Chondrocyte (in vitro differentiated cells): ENCODE measurements around the gene MYLK. TPM values are rescaled to one million over a fixed set of nuclear protein-coding genes. Genes with fewer than 3 reads are reported as not detected.
A peak's percentile ranks its signal among the peaks of the same experiment; 100 is the strongest.

Experiments used
- DNase-seq: peaks from one replicate; pipeline ENCODE4 v3.0.0; 2021; ENCODE audit warnings: mixed read lengths, low spot score
- H3K27ac Mint-ChIP-seq: one replicate; pipeline ENCODE4 v1.8.0; 2021; ENCODE audit warnings: mild to moderate bottlenecking, moderate library complexity, mixed read lengths; ENCODE audit not compliant: unreplicated experiment
- H3K27me3 Mint-ChIP-seq: 2 replicates; pipeline ENCODE4 v1.8.0; 2021; ENCODE audit warnings: low read depth, mixed read lengths
- H3K36me3 Mint-ChIP-seq: 2 replicates; pipeline ENCODE4 v1.8.0; 2021; ENCODE audit warnings: low read depth, mixed read lengths
- H3K4me1 Mint-ChIP-seq: 2 replicates; pipeline ENCODE4 v1.8.0; 2021; ENCODE audit warnings: low read depth, mild to moderate bottlenecking, mixed read lengths
- H3K4me3 Mint-ChIP-seq: one replicate; pipeline ENCODE4 v1.8.0; 2021; ENCODE audit warnings: mild to moderate bottlenecking, moderate library complexity, mixed read lengths; ENCODE audit not compliant: unreplicated experiment
- H3K9me3 Mint-ChIP-seq: 2 replicates; pipeline ENCODE4 v1.8.0; 2021; ENCODE audit warnings: low read depth, mixed read lengths
- CTCF ChIP-seq: fragments of 200-600 bp; sonication (generic); IDR thresholded peaks from 2 replicates; pipeline ENCODE4 v1.5.0; 2021; ENCODE audit warnings: antibody characterized with exemption, mild to moderate bottlenecking, moderate library complexity
- total RNA-seq: library from RNA; stranded (reverse); gene quantifications from 3 replicates; pipeline ENCODE4 v1.2.1, GENCODE V29; 2021

MYLK gene
- total RNA-seq, 1 donor from 2014 or later, result 405 TPM

DNA sequence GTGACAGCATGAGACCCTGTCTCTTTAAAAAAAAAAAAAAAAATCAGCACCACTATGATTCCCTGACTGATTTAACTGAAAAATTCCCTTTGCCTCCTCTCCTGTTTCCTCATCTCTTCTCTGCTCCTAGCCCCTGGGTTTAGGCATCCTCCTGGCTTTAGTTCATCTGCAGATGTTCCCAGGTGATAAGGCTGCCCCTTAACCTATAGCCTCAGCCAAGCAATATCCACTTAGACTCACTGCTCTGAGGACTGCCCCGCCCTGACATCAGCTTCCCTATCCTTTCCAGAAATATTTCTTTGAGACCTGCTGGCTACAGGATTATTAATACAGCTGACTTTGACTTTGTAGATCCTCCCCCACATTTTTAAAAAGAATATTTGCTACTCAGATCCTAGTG is 259.8 kb downstream of the MYLK start:
- Mint-ChIP-seq H3K27me3 (no peaks in the 10 kb centered on the region), H3K4me3 (no peak overlapping the region), H3K9me3 (no peaks in the 10 kb centered on the region), H3K36me3 (peaks cover 58% of the 10 kb centered on the region), H3K4me1 (peaks cover 57% of the 10 kb centered on the region), H3K27ac (peak overlapping the region; percentile 71)
- TF ChIP-seq CTCF, result no peak
- DNase-seq, result no peak

- DNase-seq, result no peak
- Mint-ChIP-seq H3K27me3 (no peaks in the 10 kb centered on the region), H3K27ac (peak overlapping the region; percentile 61), H3K4me3 (no peak overlapping the region), H3K4me1 (peaks cover 66% of the 10 kb centered on the region), H3K36me3 (peaks cover 51% of the 10 kb centered on the region), H3K9me3 (no peaks in the 10 kb centered on the region)
- TF ChIP-seq CTCF, result no peak
These were observed 260.7 kb downstream of the MYLK start for GRCh38 chr3:123623346-123623880.

- Mint-ChIP-seq H3K4me3 (no peak overlapping the region), H3K4me1 (peaks cover 73% of the 10 kb centered on the region)
- no peak for TF ChIP-seq CTCF
These were observed 261.4 kb downstream of the MYLK start for GRCh38 chr3:123622766-123623165.

GRCh38 chr3:123621850-123622189 is 262.3 kb downstream of the MYLK start:
- Mint-ChIP-seq H3K4me3 (no peak overlapping the region), H3K27me3 (no peaks in the 10 kb centered on the region), H3K9me3 (no peaks in the 10 kb centered on the region), H3K27ac (peak overlapping the region; percentile 78), H3K36me3 (peaks cover 46% of the 10 kb centered on the region), H3K4me1 (peaks cover 82% of the 10 kb centered on the region)
- no peak for DNase-seq
- TF ChIP-seq CTCF, result no peak

More at GRCh38 chr3:123622766-123623165, 261.4 kb downstream of the MYLK start:
- Mint-ChIP-seq H3K27me3 (no peaks in the 10 kb centered on the region), H3K36me3 (peaks cover 50% of the 10 kb centered on the region), H3K9me3 (no peaks in the 10 kb centered on the region), H3K27ac (peak overlapping the region; percentile 61)
- DNase-seq, result no peak

- DNase-seq, result no peak
- H3K4me1 Mint-ChIP-seq, result peaks cover 87% of the 10 kb centered on the region
- no peaks in the 10 kb centered on the region for H3K9me3 Mint-ChIP-seq
- no peaks in the 10 kb centered on the region for H3K27me3 Mint-ChIP-seq
- peak overlapping the region; percentile 79 for H3K27ac Mint-ChIP-seq
- H3K4me3 Mint-ChIP-seq, result no peak overlapping the region
- peaks cover 46% of the 10 kb centered on the region for H3K36me3 Mint-ChIP-seq
- TF ChIP-seq CTCF, result no peak
These were observed 262.8 kb downstream of the MYLK start for GRCh38 chr3:123621186-123621849.
